Stimulated activated naive CD8-positive, alpha-beta T cell treated with anti-CD3 and anti-CD28 coated beads, Interleukin-15, amount 100 ng/mL, for 72 hours (primary cell): Measurements from ENCODE around the gene FGGY.
"Not testable (repeated sequence)": the region's sequence is repeated elsewhere in the genome, so short reads cannot be mapped to it uniquely, and the experiment has no call there.

Experiments used
- ATAC-seq: fragments of 150-1000 bp; cut with Tn5 transposase; 2 replicates; pipeline ENCODE4 v1.10.0; 2021; ENCODE audit warnings: mild to moderate bottlenecking, moderate library complexity
- DNase-seq, 2 donors: peaks; one replicate each; pipeline ENCODE4 v3.0.0; 2021 to 2022
- H3K27ac Mint-ChIP-seq, 2 donors: one replicate each; pipeline ENCODE4 v1.8.0; 2022; ENCODE audit warnings: mild to moderate bottlenecking in 2 of 2, mixed read lengths in 2 of 2, moderate library complexity in 2 of 2
- H3K27me3 Mint-ChIP-seq: one replicate; pipeline ENCODE4 v1.8.0; 2022; ENCODE audit warnings: mixed read lengths
- H3K4me1 Mint-ChIP-seq: one replicate; pipeline ENCODE4 v1.8.0; 2022; ENCODE audit warnings: mild to moderate bottlenecking, mixed read lengths
- H3K4me3 Mint-ChIP-seq, 2 donors: one replicate each; pipeline ENCODE4 v1.8.0; 2022; ENCODE audit warnings: mild to moderate bottlenecking in 2 of 2, mixed read lengths in 2 of 2, moderate library complexity in 1 of 2
- H3K9me3 Mint-ChIP-seq, 2 donors: one replicate each; pipeline ENCODE4 v1.8.0; 2022; ENCODE audit warnings: mixed read lengths in 2 of 2

Gene FGGY

GRCh38 chr1:59346429-59346828 is 49.5 kb downstream of the FGGY start:
- Mint-ChIP-seq H3K4me3 (no peak overlapping the region), H3K27me3 (no peaks in the 10 kb centered on the region), H3K27ac (no peak overlapping the region), H3K4me1 (peaks cover 12% of the 10 kb centered on the region), H3K9me3 (no peaks in the 10 kb centered on the region)
- no peak for DNase-seq
- ATAC-seq: no peak

GRCh38 chr1:59349101-59349500 is 52.2 kb downstream of the FGGY start:
- DNase-seq: no peak
- H3K27me3 Mint-ChIP-seq: no peaks in the 10 kb centered on the region

GRCh38 chr1:59350521-59350920 is 53.6 kb downstream of the FGGY start:
- no peaks in the 10 kb centered on the region for H3K27me3 Mint-ChIP-seq
- no peaks in the 10 kb centered on the region for H3K9me3 Mint-ChIP-seq
- DNase-seq: no peak
- no peak for ATAC-seq
- peaks cover 27% of the 10 kb centered on the region for H3K4me1 Mint-ChIP-seq
- peak overlapping the region in 1 of 2 donors; percentile 15 for H3K27ac Mint-ChIP-seq
- H3K4me3 Mint-ChIP-seq: no peak overlapping the region

More at GRCh38 chr1:59349101-59349500, 52.2 kb downstream of the FGGY start:
- no peak overlapping the region for H3K4me3 Mint-ChIP-seq
- peaks cover 14% of the 10 kb centered on the region for H3K4me1 Mint-ChIP-seq
- ATAC-seq: no peak
- no peaks in the 10 kb centered on the region for H3K9me3 Mint-ChIP-seq
- H3K27ac Mint-ChIP-seq: no peak overlapping the region

GRCh38 chr1:59352065-59352464 is 55.2 kb downstream of the FGGY start:
- no peak for DNase-seq
- ATAC-seq: no peak
- peaks cover 29% of the 10 kb centered on the region for H3K4me1 Mint-ChIP-seq
- H3K9me3 Mint-ChIP-seq: no peaks in the 10 kb centered on the region
- no peaks in the 10 kb centered on the region for H3K27me3 Mint-ChIP-seq
- no peak overlapping the region for H3K4me3 Mint-ChIP-seq
- H3K27ac Mint-ChIP-seq: no peak overlapping the region

- ATAC-seq: no peak
- Mint-ChIP-seq H3K27me3 (no peaks in the 10 kb centered on the region), H3K9me3 (no peaks in the 10 kb centered on the region), H3K4me3 (no peak overlapping the region), H3K27ac (peak overlapping the region in 1 of 2 donors; percentile 53), H3K4me1 (peaks cover 29% of the 10 kb centered on the region)
- DNase-seq: no peak
Measured at GRCh38 chr1:59353453-59353852, 56.6 kb downstream of the FGGY start.

GRCh38 chr1:59354239-59354638 is 57.3 kb downstream of the FGGY start:
- not testable (repeated sequence) for H3K4me3 Mint-ChIP-seq

GRCh38 chr1:59354709-59355337 is 57.9 kb downstream of the FGGY start:
- peak overlapping the region; percentile 2 to 19 for H3K4me3 Mint-ChIP-seq
- peaks cover 29% of the 10 kb centered on the region for H3K4me1 Mint-ChIP-seq
- H3K27me3 Mint-ChIP-seq: no peaks in the 10 kb centered on the region
- H3K9me3 Mint-ChIP-seq: no peaks in the 10 kb centered on the region
- peak; percentile 83 for ATAC-seq
- H3K27ac Mint-ChIP-seq: peak overlapping the region; percentile 3 to 82
- peak in 1 of 2 donors; percentile 43 for DNase-seq

More at GRCh38 chr1:59354239-59354638, 57.3 kb downstream of the FGGY start:
- not testable (repeated sequence) for H3K27me3 Mint-ChIP-seq, H3K9me3 Mint-ChIP-seq, DNase-seq, ATAC-seq
- H3K27ac Mint-ChIP-seq: peak overlapping the region in 1 of 2 donors; percentile 82
- peaks cover 29% of the 10 kb centered on the region for H3K4me1 Mint-ChIP-seq

GRCh38 chr1:59355361-59355760 is 58.5 kb downstream of the FGGY start:
- no peaks in the 10 kb centered on the region for H3K9me3 Mint-ChIP-seq
- H3K27me3 Mint-ChIP-seq: no peaks in the 10 kb centered on the region
- ATAC-seq: peak; percentile 83
- peak overlapping the region in 1 of 2 donors; percentile 88 for H3K27ac Mint-ChIP-seq
- DNase-seq: no peak
- no peak overlapping the region for H3K4me3 Mint-ChIP-seq
- peaks cover 26% of the 10 kb centered on the region for H3K4me1 Mint-ChIP-seq

GRCh38 chr1:59356627-59357026 is 59.7 kb downstream of the FGGY start:
- DNase-seq: no peak
- no peaks in the 10 kb centered on the region for H3K9me3 Mint-ChIP-seq
- no peaks in the 10 kb centered on the region for H3K27me3 Mint-ChIP-seq
- no peak for ATAC-seq
- H3K4me3 Mint-ChIP-seq: no peak overlapping the region
- H3K27ac Mint-ChIP-seq: no peak overlapping the region
- peaks cover 15% of the 10 kb centered on the region for H3K4me1 Mint-ChIP-seq

GRCh38 chr1:59357645-59358320 is 60.9 kb downstream of the FGGY start:
- Mint-ChIP-seq H3K4me3 (no peak overlapping the region), H3K27me3 (no peaks in the 10 kb centered on the region), H3K27ac (no peak overlapping the region), H3K4me1 (peaks cover 15% of the 10 kb centered on the region), H3K9me3 (no peaks in the 10 kb centered on the region)
- ATAC-seq (no peak), DNase-seq (no peak)

GRCh38 chr1:59359325-59359724 is 62.4 kb downstream of the FGGY start:
- DNase-seq (no peak), ATAC-seq (no peak)
- Mint-ChIP-seq H3K27me3 (no peaks in the 10 kb centered on the region), H3K4me3 (no peak overlapping the region), H3K27ac (no peak overlapping the region), H3K9me3 (peaks cover 0 to under 1% of the 10 kb centered on the region in 2 donors), H3K4me1 (peaks cover 13% of the 10 kb centered on the region)

GRCh38 chr1:59360170-59360569 is 63.3 kb downstream of the FGGY start:
- H3K27me3 Mint-ChIP-seq: no peaks in the 10 kb centered on the region

GRCh38 chr1:59360729-59361128 is 63.8 kb downstream of the FGGY start:
- no peak for DNase-seq
- no peaks in the 10 kb centered on the region for H3K27me3 Mint-ChIP-seq
- no peak overlapping the region for H3K4me3 Mint-ChIP-seq
- H3K4me1 Mint-ChIP-seq: peaks cover under 1% of the 10 kb centered on the region
- H3K27ac Mint-ChIP-seq: no peak overlapping the region
- no peak for ATAC-seq
- H3K9me3 Mint-ChIP-seq: peaks cover 0 to 7% of the 10 kb centered on the region in 2 donors

More at GRCh38 chr1:59360170-59360569, 63.3 kb downstream of the FGGY start:
- DNase-seq (no peak), ATAC-seq (no peak)
- no peak overlapping the region for H3K27ac Mint-ChIP-seq
- no peak overlapping the region for H3K4me3 Mint-ChIP-seq
- H3K4me1 Mint-ChIP-seq: peaks cover 5% of the 10 kb centered on the region
- H3K9me3 Mint-ChIP-seq: peaks cover 0 to 7% of the 10 kb centered on the region in 2 donors

GRCh38 chr1:59361766-59362165 is 64.9 kb downstream of the FGGY start:
- Mint-ChIP-seq H3K27me3 (no peaks in the 10 kb centered on the region), H3K4me3 (no peak overlapping the region), H3K27ac (no peak overlapping the region), H3K9me3 (peaks cover 0 to 7% of the 10 kb centered on the region in 2 donors), H3K4me1 (no peaks in the 10 kb centered on the region)
- no peak for ATAC-seq
- DNase-seq: no peak

GRCh38 chr1:59364037-59364436 is 67.1 kb downstream of the FGGY start:
- H3K27ac Mint-ChIP-seq: no peak overlapping the region
- no peaks in the 10 kb centered on the region for H3K4me1 Mint-ChIP-seq
- H3K27me3 Mint-ChIP-seq: no peaks in the 10 kb centered on the region
- no peak for ATAC-seq
- H3K4me3 Mint-ChIP-seq: no peak overlapping the region
- peaks cover 0 to 7% of the 10 kb centered on the region in 2 donors for H3K9me3 Mint-ChIP-seq
- DNase-seq: no peak

GRCh38 chr1:59366346-59366745 is 69.5 kb downstream of the FGGY start:
- H3K27me3 Mint-ChIP-seq: no peaks in the 10 kb centered on the region
- H3K4me3 Mint-ChIP-seq: no peak overlapping the region
- H3K4me1 Mint-ChIP-seq: no peaks in the 10 kb centered on the region
- no peak overlapping the region for H3K27ac Mint-ChIP-seq
- ATAC-seq (no peak), DNase-seq (no peak)
- peaks cover 0 to 12% of the 10 kb centered on the region in 2 donors for H3K9me3 Mint-ChIP-seq
